ENCODE data around the gene ATOX1. TPM values are rescaled to one million over a fixed set of nuclear protein-coding genes. Genes with fewer than 3 reads are reported as not detected.

The ATOX1 gene
- total and polyA plus RNA-seq, 7 donors, result 28.7 to 99.1 (median 46.9) TPM

DNA sequence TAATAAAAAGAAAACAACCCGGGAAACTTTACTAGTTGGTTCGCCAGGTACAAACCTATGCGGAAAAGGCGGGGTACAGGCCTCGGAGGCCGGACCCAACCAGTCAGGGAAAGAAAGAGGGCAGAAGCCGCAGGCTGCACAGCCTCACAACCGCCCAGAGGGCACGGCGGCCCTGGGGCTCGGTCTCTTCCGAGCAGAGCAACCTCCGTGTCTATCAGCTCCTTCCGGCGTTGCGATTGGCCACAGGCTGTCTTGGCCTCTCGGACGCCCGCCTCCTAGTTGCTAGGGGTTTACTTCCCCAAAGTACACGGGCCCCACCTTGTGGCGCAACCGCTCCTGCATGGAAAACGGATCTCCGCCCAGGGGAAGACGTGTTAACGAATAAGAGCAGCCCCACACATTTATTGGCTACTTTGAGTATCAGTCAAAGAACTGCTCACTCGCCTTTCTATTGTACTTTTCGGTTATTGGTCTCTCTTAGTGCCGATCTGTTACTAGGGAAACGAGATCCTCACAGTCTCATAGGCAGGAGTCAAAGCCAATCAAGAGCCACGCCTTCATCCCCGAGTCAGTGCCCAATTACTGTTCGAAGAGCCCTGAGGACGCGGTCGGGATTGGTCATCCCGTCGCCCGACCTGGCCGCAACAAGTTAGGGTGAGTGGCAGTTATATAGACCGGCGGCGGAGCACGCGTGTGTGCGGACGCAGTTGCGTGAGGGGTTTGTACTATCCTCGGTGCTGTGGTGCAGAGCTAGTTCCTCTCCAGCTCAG lies 13.0 kb upstream of the ATOX1 start, which contains the start of gene G3BP1:
Gene G3BP1 (plus strand): TSS at position 696 of the 770 bp plus-strand sequence. CDS start 14,667 bp downstream, outside the sequence.
- peak within 1 kb of the TSS; percentile 93 for H3K27ac ChIP-seq
- 0% methylated on average over 46 to 49 of the region's 49 CpGs for WGBS, 3 donors
- intact Hi-C loops (cut with DNase I), result no loop called here
- peak; percentile 100 for DNase-seq
- no peaks in the 10 kb centered on the region for H3K9me3 ChIP-seq
- peaks cover 29% of the 10 kb centered on the region for H3K4me1 ChIP-seq
- TF ChIP-seq CTCF (IDR thresholded peaks at IDR 0.05), result peak; percentile 39
- ATAC-seq, result peak; percentile 88 to 90 (median 88)
- no peaks in the 10 kb centered on the region for H3K27me3 ChIP-seq (ENCODE audit: insufficient read depth in 3 of 3, low read length in 2 of 3)
- H3K36me3 ChIP-seq (ENCODE audit: insufficient read depth in 1 of 2, low read depth in 1 of 2), result no peaks in the 10 kb centered on the region
- peak within 1 kb of the TSS; percentile 90 for H3K4me3 ChIP-seq

DNA sequence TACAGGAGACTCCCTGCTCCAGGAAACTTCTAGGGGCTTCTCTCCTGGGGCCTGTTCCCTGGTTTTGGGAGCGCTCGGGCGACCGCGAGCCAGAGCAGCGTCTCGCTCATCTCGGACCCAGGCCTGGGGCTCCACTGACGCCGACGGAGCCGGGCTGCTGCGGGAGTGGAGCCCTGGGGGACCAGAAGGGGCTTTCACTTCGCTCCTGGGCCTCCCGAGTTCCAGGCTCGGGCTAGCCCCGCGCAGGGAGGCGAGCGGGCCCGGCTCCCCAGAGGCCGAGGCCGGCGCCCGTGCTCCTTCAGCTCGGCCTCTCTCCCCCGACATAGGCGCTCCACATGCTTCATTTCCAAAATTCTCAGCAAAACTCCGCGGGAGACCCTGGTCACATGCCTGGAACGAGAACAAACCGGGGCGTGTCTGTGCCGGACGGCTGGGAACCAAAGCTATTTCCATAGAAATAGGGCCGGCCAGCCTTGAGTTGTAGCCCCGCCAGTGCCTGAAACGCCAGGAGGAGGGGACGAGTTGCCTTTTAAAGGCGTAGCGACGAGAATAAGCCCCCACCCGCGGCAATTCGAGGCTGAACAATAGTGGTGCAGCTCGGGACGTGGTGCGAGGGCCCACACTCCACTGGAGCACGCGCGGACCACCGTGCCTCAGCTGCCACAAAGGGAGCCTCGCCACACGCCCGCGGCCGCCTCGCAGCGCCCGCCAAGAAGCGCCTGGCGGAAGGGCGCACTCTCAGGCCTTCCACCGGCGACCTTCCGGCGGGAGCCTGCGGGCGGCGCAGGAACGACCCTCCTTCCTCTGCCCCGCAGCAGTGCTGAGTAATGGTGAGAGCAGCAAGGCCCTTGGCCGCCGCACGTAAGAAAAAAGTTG lies 12.2 kb upstream of the ATOX1 start:
- DNase-seq (peak; percentile 83 to 88), ATAC-seq (peak; percentile 36 to 60 (median 50))
- 1 to 2% (median 1%) methylated on average over 75 of the region's 75 CpGs for WGBS, 3 donors
- peak overlapping the region; percentile 91 for H3K27ac ChIP-seq
- H3K4me3 ChIP-seq, result peak overlapping the region; percentile 65
- no peaks in the 10 kb centered on the region for H3K9me3 ChIP-seq
- peaks cover 20% of the 10 kb centered on the region for H3K4me1 ChIP-seq
- H3K36me3 ChIP-seq (ENCODE audit: insufficient read depth in 1 of 2, low read depth in 1 of 2), result no peaks in the 10 kb centered on the region
- no peak for TF ChIP-seq CTCF (IDR thresholded peaks at IDR 0.05)
- H3K27me3 ChIP-seq (ENCODE audit: insufficient read depth in 3 of 3, low read length in 2 of 3), result no peaks in the 10 kb centered on the region
- intact Hi-C loops (cut with DNase I), result no loop called here

DNA sequence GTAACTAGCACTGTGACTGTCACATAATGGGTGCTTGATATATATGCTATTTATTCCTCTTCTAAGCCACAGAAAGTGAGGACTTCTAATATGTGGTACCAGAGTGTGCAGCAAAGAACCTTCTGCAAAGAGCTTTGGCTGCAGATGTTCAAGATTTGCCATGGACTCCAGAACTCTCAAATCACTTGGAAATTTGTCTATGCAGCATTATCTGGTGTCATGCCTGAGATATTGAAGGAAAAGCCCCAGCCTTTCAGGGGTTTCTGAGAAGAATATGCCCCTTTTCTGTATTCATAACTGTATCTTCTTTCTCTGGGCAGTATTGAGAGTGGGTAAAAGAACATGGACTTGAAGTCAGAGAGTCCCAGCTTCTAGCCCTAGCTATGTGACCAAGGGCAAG lies 8.5 kb upstream of the ATOX1 start:
- ATAC-seq (no peak), DNase-seq (no peak)
- Histone ChIP-seq H3K9me3 (no peaks in the 10 kb centered on the region), H3K27me3 (ENCODE audit: insufficient read depth in 3 of 3, low read length in 2 of 3) (no peaks in the 10 kb centered on the region), H3K4me3 (no peak overlapping the region), H3K36me3 (ENCODE audit: insufficient read depth in 1 of 2, low read depth in 1 of 2) (no peaks in the 10 kb centered on the region), H3K27ac (no peak overlapping the region), H3K4me1 (no peaks in the 10 kb centered on the region)
- intact Hi-C loops (cut with DNase I), result no loop called here
- TF ChIP-seq CTCF (IDR thresholded peaks at IDR 0.05), result no peak

- Histone ChIP-seq H3K27me3 (ENCODE audit: insufficient read depth in 3 of 3, low read length in 2 of 3) (no peaks in the 10 kb centered on the region), H3K4me3 (no peak overlapping the region), H3K4me1 (no peaks in the 10 kb centered on the region), H3K9me3 (no peaks in the 10 kb centered on the region), H3K36me3 (ENCODE audit: insufficient read depth in 1 of 2, low read depth in 1 of 2) (no peaks in the 10 kb centered on the region), H3K27ac (no peak overlapping the region)
- no peak for DNase-seq
- intact Hi-C loops (cut with DNase I), result no loop called here
- no peak for ATAC-seq
- TF ChIP-seq CTCF (IDR thresholded peaks at IDR 0.05), result no peak
Measured at GRCh38 chr5:151764801-151765200, 6.4 kb upstream of the ATOX1 start.

Data from psoas muscle (tissue), 8 donors.